HG02623 (cell line): Measurements from ENCODE around the gene AQP5.

ENCODE experiments used
- ATAC-seq: cut with Tn5 transposase; IDR thresholded peaks from one replicate; pipeline ENCODE4 v1.9.1; 2021; ENCODE audit warnings: moderate library complexity; ENCODE audit not compliant: unreplicated experiment

AQP5 gene

GRCh38 chr12:49949866-49950265 is 11.8 kb upstream of the AQP5 start:
- no peak for ATAC-seq

GRCh38 chr12:49950273-49951251 is 11.1 kb upstream of the AQP5 start, which contains the start of gene AQP2:
AQP2 (plus strand) TSS chr12:49950737; CDS start chr12:49950831, 94 bp downstream.
- ATAC-seq = no peak

GRCh38 chr12:49951411-49952240 is 10.0 kb upstream of the AQP5 start:
- no peak for ATAC-seq

GRCh38 chr12:49952391-49953055 is 9.1 kb upstream of the AQP5 start:
- ATAC-seq = no peak

GRCh38 chr12:49953151-49953550 is 8.5 kb upstream of the AQP5 start:
- ATAC-seq = no peak

GRCh38 chr12:49953961-49954846 is 7.5 kb upstream of the AQP5 start:
- ATAC-seq = no peak

GRCh38 chr12:49954863-49955830 is 6.5 kb upstream of the AQP5 start:
- ATAC-seq = no peak

GRCh38 chr12:49955899-49956662 is 5.6 kb upstream of the AQP5 start:
- no peak for ATAC-seq

GRCh38 chr12:49956663-49957569 is 4.8 kb upstream of the AQP5 start:
- ATAC-seq = no peak

GRCh38 chr12:49957570-49957967 is 4.1 kb upstream of the AQP5 start:
- no peak for ATAC-seq

GRCh38 chr12:49959685-49960473 is 1.8 kb upstream of the AQP5 start:
- no peak for ATAC-seq

- ATAC-seq = no peak
Observed at GRCh38 chr12:49960474-49961110, 1.1 kb upstream of the AQP5 start.

- ATAC-seq = no peak
Observed at GRCh38 chr12:49961993-49962764, 507 bp downstream of the AQP5 start.

- ATAC-seq = no peak
Observed at GRCh38 chr12:49962861-49963765, 1.4 kb downstream of the AQP5 start.
